Central memory CD8-positive, alpha-beta T cell (primary cell): ENCODE results near the gene ITCH.
"Not testable (repeated sequence)": the region's sequence is repeated elsewhere in the genome, so short reads cannot be mapped to it uniquely, and the experiment has no call there.

Experiments
- ATAC-seq: fragments of 150-1000 bp; cut with Tn5 transposase; replicated peaks from 2 replicates; pipeline ENCODE4 v1.10.0; 2022; ENCODE audit warnings: mild to moderate bottlenecking, moderate FRiP score, moderate number of reproducible peaks; ENCODE audit not compliant: poor library complexity, severe bottlenecking; ENCODE audit errors: extremely low read depth
- DNase-seq, 2 donors: peaks; one replicate each; pipeline ENCODE4 v3.0.0; 2021; ENCODE audit warnings: low spot score in 2 of 2
- H3K27ac Mint-ChIP-seq: one replicate; pipeline ENCODE4 v1.8.0; 2022; ENCODE audit warnings: low read depth, mild to moderate bottlenecking, moderate library complexity, mixed read lengths
- H3K27me3 Mint-ChIP-seq: one replicate; pipeline ENCODE4 v1.8.0; 2022; ENCODE audit warnings: mixed read lengths
- H3K36me3 Mint-ChIP-seq: one replicate; pipeline ENCODE4 v1.8.0; 2022; ENCODE audit warnings: mild to moderate bottlenecking, moderate library complexity, mixed read lengths; ENCODE audit not compliant: insufficient read depth
- H3K4me1 Mint-ChIP-seq: one replicate; pipeline ENCODE4 v1.8.0; 2022; ENCODE audit warnings: mixed read lengths
- H3K4me3 Mint-ChIP-seq: one replicate; pipeline ENCODE4 v1.8.0; 2022; ENCODE audit warnings: mild to moderate bottlenecking, moderate library complexity, mixed read lengths
- H3K9me3 Mint-ChIP-seq: one replicate; pipeline ENCODE4 v1.8.0; 2022; ENCODE audit warnings: mixed read lengths

ITCH gene

GRCh38 chr20:34515484-34516246 is 152.6 kb downstream of the ITCH start:
- Mint-ChIP-seq H3K4me3 (peak overlapping the region; percentile 99), H3K4me1 (peaks cover 45% of the 10 kb centered on the region)
- ATAC-seq = peak; percentile 61

GRCh38 chr20:34516247-34517113 is 153.4 kb downstream of the ITCH start, which contains the start of gene DYNLRB1:
DYNLRB1 (plus strand) TSS chr20:34516422; CDS start chr20:34516459, 37 bp downstream.
- Mint-ChIP-seq H3K4me3 (peak within 1 kb of the TSS; percentile 99), H3K36me3 (peaks cover 24% of the 10 kb centered on the region), H3K9me3 (no peaks in the 10 kb centered on the region), H3K4me1 (peaks cover 45% of the 10 kb centered on the region), H3K27ac (peak within 1 kb of the TSS; percentile 97), H3K27me3 (no peaks in the 10 kb centered on the region)
- DNase-seq (peak; percentile 87 to 90), ATAC-seq (peak; percentile 84)

More at GRCh38 chr20:34515484-34516246, 152.6 kb downstream of the ITCH start:
- peak; percentile 47 to 53 for DNase-seq
- H3K9me3 Mint-ChIP-seq = no peaks in the 10 kb centered on the region
- no peaks in the 10 kb centered on the region for H3K27me3 Mint-ChIP-seq
- H3K27ac Mint-ChIP-seq = peak overlapping the region; percentile 97
- peaks cover 26% of the 10 kb centered on the region for H3K36me3 Mint-ChIP-seq

- ATAC-seq = peak; percentile 17
These were observed 154.0 kb downstream of the ITCH start for GRCh38 chr20:34517114-34517505.

DNA sequence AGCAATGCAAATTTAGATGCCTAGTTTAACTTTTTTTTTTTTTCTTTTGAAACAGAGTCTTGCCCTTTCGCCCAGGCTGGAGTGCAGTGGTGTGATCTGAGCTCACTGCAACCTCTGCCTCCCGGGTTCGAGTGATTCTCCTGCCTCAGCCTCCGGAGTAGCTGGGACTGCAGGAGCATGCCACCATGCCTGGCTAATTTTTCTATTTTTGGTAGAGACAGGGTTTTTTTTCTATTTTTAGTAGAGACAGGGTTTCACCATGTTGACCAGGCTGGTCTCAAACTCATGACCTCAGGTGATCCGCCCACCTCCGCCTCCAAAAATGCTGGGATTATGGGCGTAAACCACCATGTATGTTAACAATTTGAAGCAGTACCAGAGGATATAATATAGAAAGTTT is 155.8 kb downstream of the ITCH start:
- ATAC-seq, DNase-seq, H3K9me3 Mint-ChIP-seq, H3K27ac Mint-ChIP-seq, H3K27me3 Mint-ChIP-seq: not testable (repeated sequence)
- H3K4me1 Mint-ChIP-seq = peaks cover 56% of the 10 kb centered on the region
- H3K4me3 Mint-ChIP-seq = peak overlapping the region; percentile 66
- peaks cover 21% of the 10 kb centered on the region for H3K36me3 Mint-ChIP-seq

More at GRCh38 chr20:34517114-34517505, 154.0 kb downstream of the ITCH start:
- Mint-ChIP-seq H3K4me3 (peak overlapping the region; percentile 99), H3K27me3 (no peaks in the 10 kb centered on the region), H3K9me3 (no peaks in the 10 kb centered on the region), H3K27ac (peak overlapping the region; percentile 97), H3K36me3 (peaks cover 21% of the 10 kb centered on the region), H3K4me1 (peaks cover 46% of the 10 kb centered on the region)
- no peak for DNase-seq

DNA sequence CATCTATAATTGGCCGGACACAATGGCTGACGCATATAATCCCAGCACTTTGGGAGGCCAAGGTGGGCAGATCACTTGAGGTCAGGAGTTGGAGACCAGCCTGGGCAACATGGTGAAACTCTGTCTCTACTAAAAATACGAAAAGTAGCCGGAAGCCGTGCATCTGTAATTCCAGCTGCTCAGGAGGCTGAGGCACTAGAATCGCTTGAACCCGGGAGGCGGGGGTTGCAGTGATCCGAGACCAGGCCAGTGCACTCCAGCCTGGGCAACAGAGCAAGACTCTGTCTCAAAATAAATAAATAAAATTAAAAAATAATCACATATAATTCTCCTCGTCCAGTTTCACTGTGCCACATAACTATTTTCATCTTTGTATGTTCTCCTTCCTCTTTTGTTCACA is 156.8 kb downstream of the ITCH start:
- H3K4me3 Mint-ChIP-seq, DNase-seq, H3K9me3 Mint-ChIP-seq, H3K27ac Mint-ChIP-seq, ATAC-seq, H3K27me3 Mint-ChIP-seq: not testable (repeated sequence)
- H3K4me1 Mint-ChIP-seq = peaks cover 49% of the 10 kb centered on the region
- peaks cover 21% of the 10 kb centered on the region for H3K36me3 Mint-ChIP-seq

DNA sequence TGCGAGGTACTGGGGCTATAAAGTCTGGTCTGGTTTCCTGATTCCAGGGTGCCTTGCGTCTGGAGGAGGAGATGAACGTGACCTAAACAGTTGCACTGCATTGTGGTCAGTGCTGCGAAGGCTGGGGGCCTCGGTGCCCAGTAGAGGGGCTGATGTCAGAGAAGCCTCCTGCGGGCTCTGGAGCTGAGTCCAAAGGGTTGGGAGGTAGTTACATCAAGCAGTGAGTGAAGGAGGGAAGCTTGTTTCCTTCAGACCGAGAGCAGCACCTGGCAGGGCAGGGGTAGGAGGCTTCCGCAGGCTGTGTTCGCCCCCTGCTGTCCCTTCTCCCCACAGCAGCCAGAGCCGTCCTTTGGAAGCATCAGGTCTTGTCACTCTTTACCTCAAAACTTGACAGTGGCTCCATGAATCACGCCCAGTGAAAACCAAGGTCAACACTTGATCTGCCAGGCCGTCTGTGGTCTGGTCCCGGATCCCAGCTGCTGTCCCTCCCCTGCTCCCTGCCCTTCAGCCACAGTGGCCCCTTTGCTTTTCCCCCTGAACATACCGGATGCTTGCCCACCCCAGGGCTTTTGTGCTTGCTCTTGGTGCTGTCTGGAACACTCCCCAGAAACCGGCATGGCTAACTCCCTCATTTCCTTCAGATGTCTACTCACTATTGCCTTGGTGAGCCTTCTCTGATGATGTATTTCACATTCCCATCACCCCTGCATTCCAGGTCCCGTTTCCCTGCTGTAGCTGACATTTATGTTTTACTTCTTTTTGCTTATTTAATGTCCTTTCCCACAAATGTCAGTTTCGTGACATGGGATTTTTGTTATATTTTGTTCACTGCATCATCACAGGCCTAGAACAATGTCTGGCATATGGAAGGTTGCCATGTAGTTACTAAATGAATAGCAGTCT is 160.1 kb downstream of the ITCH start:
- Mint-ChIP-seq H3K4me3 (no peak overlapping the region), H3K27ac (peak overlapping the region; percentile 23), H3K4me1 (peaks cover 38% of the 10 kb centered on the region), H3K36me3 (peaks cover 23% of the 10 kb centered on the region), H3K9me3 (no peaks in the 10 kb centered on the region), H3K27me3 (no peaks in the 10 kb centered on the region)
- no peak for ATAC-seq
- peak; percentile 18 to 30 for DNase-seq

- DNase-seq (no peak), ATAC-seq (no peak)
- H3K4me1 Mint-ChIP-seq = peaks cover 33% of the 10 kb centered on the region
- H3K27me3 Mint-ChIP-seq = no peaks in the 10 kb centered on the region
- H3K4me3 Mint-ChIP-seq = no peak overlapping the region
- no peaks in the 10 kb centered on the region for H3K9me3 Mint-ChIP-seq
- H3K27ac Mint-ChIP-seq = no peak overlapping the region
- H3K36me3 Mint-ChIP-seq = peaks cover 30% of the 10 kb centered on the region
These were observed 161.4 kb downstream of the ITCH start for GRCh38 chr20:34524426-34524825.

GRCh38 chr20:34525342-34525708 is 162.3 kb downstream of the ITCH start:
- H3K27ac Mint-ChIP-seq = peak overlapping the region; percentile 68
- ATAC-seq = no peak
- DNase-seq = peak in 1 of 2 donors; percentile 6
- no peaks in the 10 kb centered on the region for H3K9me3 Mint-ChIP-seq
- H3K27me3 Mint-ChIP-seq = no peaks in the 10 kb centered on the region
- peaks cover 35% of the 10 kb centered on the region for H3K36me3 Mint-ChIP-seq
- no peak overlapping the region for H3K4me3 Mint-ChIP-seq
- peaks cover 37% of the 10 kb centered on the region for H3K4me1 Mint-ChIP-seq

GRCh38 chr20:34525709-34526416 is 162.8 kb downstream of the ITCH start:
- no peak overlapping the region for H3K4me3 Mint-ChIP-seq

DNA sequence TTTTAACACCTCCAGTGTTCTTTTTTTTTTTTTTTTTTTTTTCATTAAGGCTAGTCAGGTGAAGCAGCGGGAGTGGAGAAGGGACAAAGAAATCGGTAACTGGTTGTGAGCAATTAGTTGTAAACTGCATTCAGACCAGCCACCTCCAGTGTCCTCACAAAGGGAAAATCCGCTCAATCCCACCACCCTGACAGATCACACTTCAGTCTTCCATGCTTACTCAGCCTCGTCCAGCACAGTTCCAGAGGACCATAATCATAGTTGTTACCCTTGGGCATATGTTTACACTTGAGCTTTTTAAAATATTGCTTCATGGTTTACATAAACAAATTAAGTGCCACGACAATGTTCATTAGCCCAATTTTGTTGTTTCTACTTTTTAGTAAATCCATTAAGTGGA is 163.4 kb downstream of the ITCH start:
- Mint-ChIP-seq H3K27me3 (no peaks in the 10 kb centered on the region), H3K36me3 (peaks cover 41% of the 10 kb centered on the region), H3K4me1 (peaks cover 48% of the 10 kb centered on the region)

More at GRCh38 chr20:34525709-34526416, 162.8 kb downstream of the ITCH start:
- DNase-seq = no peak
- H3K36me3 Mint-ChIP-seq = peaks cover 39% of the 10 kb centered on the region
- ATAC-seq = no peak
- H3K9me3 Mint-ChIP-seq = no peaks in the 10 kb centered on the region
- H3K27me3 Mint-ChIP-seq = no peaks in the 10 kb centered on the region
- H3K27ac Mint-ChIP-seq = peak overlapping the region; percentile 68
- peaks cover 42% of the 10 kb centered on the region for H3K4me1 Mint-ChIP-seq

GRCh38 chr20:34527016-34527415 is 163.9 kb downstream of the ITCH start:
- peaks cover 49% of the 10 kb centered on the region for H3K4me1 Mint-ChIP-seq
- DNase-seq (no peak), ATAC-seq (no peak)
- H3K36me3 Mint-ChIP-seq = peaks cover 43% of the 10 kb centered on the region
- no peak overlapping the region for H3K4me3 Mint-ChIP-seq
- H3K27me3 Mint-ChIP-seq = no peaks in the 10 kb centered on the region
- H3K9me3 Mint-ChIP-seq = no peaks in the 10 kb centered on the region
- no peak overlapping the region for H3K27ac Mint-ChIP-seq

More for the DNA sequence above, 163.4 kb downstream of the ITCH start:
- no peak overlapping the region for H3K27ac Mint-ChIP-seq
- H3K9me3 Mint-ChIP-seq = no peaks in the 10 kb centered on the region
- DNase-seq (no peak), ATAC-seq (no peak)
- H3K4me3 Mint-ChIP-seq = no peak overlapping the region
